Left cardiac atrium (tissue), 4 donors: ENCODE measurements around the gene PRR36. TPM values are rescaled to one million over a fixed set of nuclear protein-coding genes. Genes with fewer than 3 reads are reported as not detected.
"Not testable (repeated sequence)": the region's sequence is repeated elsewhere in the genome, so short reads cannot be mapped to it uniquely, and the experiment has no call there.

Source experiments
- ATAC-seq, 2 donors: fragments of 200-7000 bp; cut with Tn5 transposase; one replicate each; pipeline ENCODE4 v1.9.1; 2020; ENCODE audit warnings: mild to moderate bottlenecking in 2 of 2, moderate library complexity in 2 of 2
- DNase-seq: peaks from one replicate; pipeline ENCODE4 v3.0.0-alpha.2; 2020
- intact Hi-C, 2 donors: fragments of 100-400 bp; cut with DNase I; formaldehyde crosslinking; loops; one replicate each; pipeline versions ENCODE4 v1.14.1 to v1.15.1; 2022 to 2023
- total RNA-seq, 2 donors: library from RNA; stranded (reverse); fragmentation: NEBNext Ultra II Directional; extraction: Animal tissue kit (Norgen Biotek cat#: 25700); gene quantifications; one replicate each; pipeline ENCODE4 v1.2.1, GENCODE V29; 2021
- donor health status: DM: no; HTN: yes; CAD: no.
- donor health status: DM: no; HTN: yes; CAD: no; lungs with severe emphysema.
- donor health status: DM: yes; HTN: yes; CAD: no.
- donor health status: Dilated cardiomyopathy.

PRR36 gene
- total RNA-seq, 2 donors from 2014 or later: 0.10 to 0.24 TPM

GRCh38 chr19:7863971-7864689 is 10.1 kb downstream of the PRR36 start:
- intact Hi-C loops: no loop called here
- no peak for DNase-seq
- no peak for ATAC-seq

GRCh38 chr19:7863157-7863970 is 10.8 kb downstream of the PRR36 start:
- intact Hi-C loops: no loop called here
- DNase-seq (no peak), ATAC-seq (no peak)

GRCh38 chr19:7862413-7862951 is 11.7 kb downstream of the PRR36 start:
- intact Hi-C loops: no loop called here
- DNase-seq (peak; percentile 62), ATAC-seq (peak; percentile 60 to 62)

GRCh38 chr19:7861619-7862412 is 12.4 kb downstream of the PRR36 start:
- ATAC-seq (peak in 1 of 2 donors; percentile 2), DNase-seq (no peak)
- intact Hi-C loops: no loop called here

- DNase-seq (no peak), ATAC-seq (no peak)
- intact Hi-C loops: no loop called here
Observed at GRCh38 chr19:7860714-7861618, 13.2 kb downstream of the PRR36 start.

GRCh38 chr19:7859831-7860713 is 14.1 kb downstream of the PRR36 start:
- ATAC-seq: no peak
- no peak for DNase-seq
- intact Hi-C loops: no loop called here

- DNase-seq, intact Hi-C loops, ATAC-seq: not testable (repeated sequence)
Observed at GRCh38 chr19:7859087-7859486, 15.1 kb downstream of the PRR36 start.

GRCh38 chr19:7858109-7858770 is 15.9 kb downstream of the PRR36 start:
- ATAC-seq (no peak), DNase-seq (no peak)
- intact Hi-C loops: no loop called here

GRCh38 chr19:7857727-7858108 is 16.5 kb downstream of the PRR36 start:
- DNase-seq (no peak), ATAC-seq (no peak)
- intact Hi-C loops: no loop called here

GRCh38 chr19:7856679-7857663 is 17.2 kb downstream of the PRR36 start:
- DNase-seq (no peak), ATAC-seq (no peak)
- intact Hi-C loops: no loop called here

GRCh38 chr19:7856109-7856591 is 18.0 kb downstream of the PRR36 start:
- intact Hi-C loops: no loop called here
- DNase-seq: no peak
- ATAC-seq: no peak

GRCh38 chr19:7855426-7856108 is 18.6 kb downstream of the PRR36 start:
- intact Hi-C loops: no loop called here
- ATAC-seq: no peak

GRCh38 chr19:7853770-7854128 is 20.4 kb downstream of the PRR36 start:
- DNase-seq: no peak
- ATAC-seq: no peak
- intact Hi-C loops: no loop called here

More at GRCh38 chr19:7855426-7856108, 18.6 kb downstream of the PRR36 start:
- DNase-seq: no peak

- intact Hi-C loops: no loop called here
- DNase-seq (peak; percentile 64), ATAC-seq (peak; percentile 71 to 76)
Observed at GRCh38 chr19:7852851-7853769, 21.1 kb downstream of the PRR36 start.
